ENCODE data around the gene HIVEP3. TPM values are rescaled to one million over a fixed set of nuclear protein-coding genes. Genes with fewer than 3 reads are reported as not detected.
A peak's percentile ranks its signal among the peaks of the same experiment; 100 is the strongest.

The HIVEP3 gene
- total RNA-seq, 3 donors from 2014 or later = 4.9 to 6.5 (median 6.1) TPM

DNA sequence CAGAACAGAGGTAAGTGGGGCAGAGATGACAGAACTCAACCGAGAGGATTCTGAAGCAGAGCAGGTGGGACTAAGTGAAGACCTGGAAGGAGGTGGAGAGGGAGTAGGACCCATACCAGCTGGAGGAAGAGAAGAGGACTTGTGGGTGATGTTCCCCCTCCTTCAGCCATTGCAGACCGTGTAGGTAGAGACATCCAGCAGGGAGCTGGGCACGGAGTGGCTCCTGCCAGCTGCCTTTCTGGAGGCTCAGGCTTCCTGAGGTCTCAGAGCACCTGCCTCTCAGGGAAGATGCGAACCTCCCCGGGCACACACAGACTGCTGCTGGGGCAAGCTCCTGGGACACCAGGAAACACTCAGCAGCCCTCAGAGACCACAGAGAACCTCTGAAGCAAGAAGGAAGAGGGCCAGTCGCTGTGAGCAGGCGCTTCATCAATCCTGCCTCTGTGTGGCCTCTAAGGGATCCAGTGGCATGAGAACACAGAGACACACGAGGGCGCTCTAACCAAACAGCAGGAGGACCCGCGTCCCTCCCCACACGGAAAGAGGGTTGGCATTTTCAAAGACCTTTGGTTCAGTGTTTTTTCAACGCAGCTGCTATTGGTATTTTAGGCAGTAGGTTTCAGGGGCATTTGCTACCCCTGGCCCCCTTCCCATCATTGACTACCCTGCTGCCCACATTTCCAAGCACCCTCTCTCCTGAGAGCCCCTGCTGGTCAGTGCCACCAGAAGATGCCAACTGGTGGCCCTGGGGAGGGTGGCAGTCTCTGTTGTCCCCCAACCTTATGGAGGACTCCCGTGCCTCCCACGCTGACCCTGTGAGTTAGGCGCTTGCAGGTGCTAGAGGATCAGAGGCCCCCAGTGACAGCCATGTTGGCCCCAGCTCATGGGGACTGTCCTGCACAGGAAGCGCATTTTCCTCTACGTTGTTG, 344.7 kb downstream of the HIVEP3 start:
- TF ChIP-seq, protein P1, sequence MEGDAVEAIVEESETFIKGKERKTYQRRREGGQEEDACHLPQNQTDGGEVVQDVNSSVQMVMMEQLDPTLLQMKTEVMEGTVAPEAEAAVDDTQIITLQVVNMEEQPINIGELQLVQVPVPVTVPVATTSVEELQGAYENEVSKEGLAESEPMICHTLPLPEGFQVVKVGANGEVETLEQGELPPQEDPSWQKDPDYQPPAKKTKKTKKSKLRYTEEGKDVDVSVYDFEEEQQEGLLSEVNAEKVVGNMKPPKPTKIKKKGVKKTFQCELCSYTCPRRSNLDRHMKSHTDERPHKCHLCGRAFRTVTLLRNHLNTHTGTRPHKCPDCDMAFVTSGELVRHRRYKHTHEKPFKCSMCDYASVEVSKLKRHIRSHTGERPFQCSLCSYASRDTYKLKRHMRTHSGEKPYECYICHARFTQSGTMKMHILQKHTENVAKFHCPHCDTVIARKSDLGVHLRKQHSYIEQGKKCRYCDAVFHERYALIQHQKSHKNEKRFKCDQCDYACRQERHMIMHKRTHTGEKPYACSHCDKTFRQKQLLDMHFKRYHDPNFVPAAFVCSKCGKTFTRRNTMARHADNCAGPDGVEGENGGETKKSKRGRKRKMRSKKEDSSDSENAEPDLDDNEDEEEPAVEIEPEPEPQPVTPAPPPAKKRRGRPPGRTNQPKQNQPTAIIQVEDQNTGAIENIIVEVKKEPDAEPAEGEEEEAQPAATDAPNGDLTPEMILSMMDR (IDR thresholded peaks at IDR 0.05) = peak; percentile 64
- Histone ChIP-seq H3K4me3 (no peak overlapping the region), H3K36me3 (ENCODE audit: low read depth) (no peaks in the 10 kb centered on the region), H3K4me1 (ENCODE audit: low read depth) (peaks cover 6% of the 10 kb centered on the region), H3K9me3 (no peaks in the 10 kb centered on the region)
- DNase-seq (peak; percentile 63 to 89 (median 71)), ATAC-seq (peak; percentile 92)
- intact Hi-C loops (cut with DNase I, micrococcal nuclease) = no loop called here

DNA sequence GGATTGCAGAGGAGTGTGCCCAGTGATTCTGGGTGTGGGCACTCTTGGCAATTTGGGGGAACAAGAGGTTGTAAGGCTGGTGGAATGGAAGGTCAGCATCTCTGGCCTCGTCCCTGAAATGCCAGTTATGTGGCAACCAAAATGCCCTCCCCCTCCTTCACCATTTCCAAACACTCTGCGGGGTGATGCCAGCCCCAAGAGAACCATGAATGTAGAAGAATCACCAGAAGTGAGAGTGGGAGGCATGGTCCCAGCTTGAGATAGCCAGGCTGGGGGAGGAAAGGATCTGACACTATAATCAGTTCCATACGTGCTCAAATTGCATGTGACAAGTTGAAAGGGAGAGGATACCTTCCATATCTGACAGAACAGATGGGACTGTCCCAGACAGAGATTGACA, 345.5 kb downstream of the HIVEP3 start:
- TF ChIP-seq, protein P1 (IDR thresholded peaks at IDR 0.05) = no peak
- H3K4me3 ChIP-seq = no peak overlapping the region
- H3K36me3 ChIP-seq (ENCODE audit: low read depth) = no peaks in the 10 kb centered on the region
- intact Hi-C loops (cut with DNase I, micrococcal nuclease) = no loop called here
- ATAC-seq = no peak
- no peak for DNase-seq
- H3K4me1 ChIP-seq (ENCODE audit: low read depth) = peaks cover 6% of the 10 kb centered on the region
- no peaks in the 10 kb centered on the region for H3K9me3 ChIP-seq

DNA sequence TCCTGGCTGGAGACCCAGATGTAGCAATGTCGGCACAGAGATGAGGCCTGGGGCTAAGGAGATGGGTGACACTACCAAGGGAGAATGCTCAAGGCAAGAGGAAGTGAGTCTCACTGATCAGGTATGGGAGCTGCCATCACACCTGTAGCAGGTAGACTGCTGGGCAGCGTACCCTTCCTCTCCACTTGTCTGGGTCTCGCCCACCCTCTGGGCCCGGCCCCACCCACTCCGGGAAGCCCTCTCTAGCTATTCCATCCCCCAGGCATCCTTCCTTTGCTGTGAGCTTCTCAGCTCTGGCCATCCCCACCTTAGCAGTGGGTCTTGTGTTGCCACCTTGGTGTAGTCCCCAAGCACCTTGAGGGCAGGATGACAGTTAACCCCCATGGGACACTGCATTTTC, 346.5 kb downstream of the HIVEP3 start:
- intact Hi-C loops (cut with DNase I, micrococcal nuclease) = no loop called here
- no peak for ATAC-seq
- DNase-seq = no peak
- Histone ChIP-seq H3K4me3 (no peak overlapping the region), H3K9me3 (no peaks in the 10 kb centered on the region), H3K4me1 (ENCODE audit: low read depth) (peaks cover 6% of the 10 kb centered on the region), H3K36me3 (ENCODE audit: low read depth) (no peaks in the 10 kb centered on the region)
- TF ChIP-seq, protein P1 (IDR thresholded peaks at IDR 0.05) = no peak

DNA sequence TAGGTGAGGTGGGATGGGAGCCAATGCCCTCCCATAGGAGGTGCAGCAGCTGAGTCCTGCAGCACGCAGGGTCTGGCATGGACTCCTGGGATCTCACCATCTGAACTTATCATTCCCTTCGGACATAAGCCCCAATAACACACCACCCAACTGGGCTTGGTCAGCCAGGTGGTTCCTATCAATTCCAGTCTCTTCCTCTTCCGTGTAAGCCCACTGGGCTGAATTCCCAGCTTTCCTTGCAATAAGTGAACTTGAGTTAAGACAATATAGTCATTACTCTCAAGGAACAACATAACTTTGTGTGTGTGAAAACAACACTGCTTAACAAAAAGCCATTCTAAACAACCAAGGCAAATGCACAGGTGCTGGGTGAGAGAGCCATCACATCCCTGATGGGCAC, 347.7 kb downstream of the HIVEP3 start:
- ATAC-seq (no peak), DNase-seq (no peak)
- TF ChIP-seq, protein P1 (IDR thresholded peaks at IDR 0.05) = no peak

DNA sequence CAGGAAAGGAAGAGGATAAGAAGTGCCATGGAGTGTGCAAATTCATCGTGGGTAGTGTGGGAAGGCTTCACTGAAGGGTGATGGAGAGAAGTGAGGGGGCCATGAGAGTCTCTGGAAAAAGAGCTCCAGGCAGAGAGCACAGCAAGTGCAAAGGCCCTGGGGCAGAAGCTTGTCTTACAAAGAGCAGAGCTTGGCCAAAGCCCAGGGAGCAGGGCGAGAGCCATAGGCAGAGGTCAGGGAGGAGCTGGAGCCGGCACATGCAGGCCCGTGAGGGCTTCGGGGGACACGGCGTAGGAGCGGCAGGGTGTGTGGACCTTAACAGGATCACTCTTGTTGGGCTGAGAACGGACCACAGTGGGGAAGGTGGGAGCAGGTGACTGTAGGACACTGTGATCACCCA, 350.5 kb downstream of the HIVEP3 start:
- no peak for ATAC-seq
- H3K9me3 ChIP-seq = no peaks in the 10 kb centered on the region
- DNase-seq = no peak
- no peaks in the 10 kb centered on the region for H3K36me3 ChIP-seq (ENCODE audit: low read depth)
- H3K4me3 ChIP-seq = no peak overlapping the region
- intact Hi-C loops (cut with DNase I, micrococcal nuclease) = no loop called here
- no peaks in the 10 kb centered on the region for H3K4me1 ChIP-seq (ENCODE audit: low read depth)
- TF ChIP-seq, protein P1 (IDR thresholded peaks at IDR 0.05) = no peak

More for the DNA sequence above, 347.7 kb downstream of the HIVEP3 start:
- Histone ChIP-seq H3K4me1 (ENCODE audit: low read depth) (peaks cover 6% of the 10 kb centered on the region), H3K36me3 (ENCODE audit: low read depth) (no peaks in the 10 kb centered on the region), H3K4me3 (no peak overlapping the region), H3K9me3 (no peaks in the 10 kb centered on the region)
- intact Hi-C loops (cut with DNase I, micrococcal nuclease) = no loop called here

Measured in mucosa of descending colon (tissue), 3 donors.